B cell (primary cell): Measurements from ENCODE around the gene PTPRM. TPM values are rescaled to one million over a fixed set of nuclear protein-coding genes. Genes with fewer than 3 reads are reported as not detected.

Experiments used
- ATAC-seq: fragments of 200-7000 bp; cut with Tn5 transposase; one replicate; pipeline ENCODE4 v1.10.0; 2021; ENCODE audit warnings: low read depth, mild to moderate bottlenecking, moderate number of reproducible peaks, moderate library complexity
- CTCF ChIA-PET: fragments of 350-600 bp; sonication (Branson Sonifier 250); formaldehyde crosslinking; loops from one replicate; lab custom pipeline; 2021; ENCODE audit warnings: antibody characterized with exemption, inconsistent platforms; lab: Charles Lee
- POLR2A ChIA-PET: fragments of 350-600 bp; sonication (Branson Sonifier 250); formaldehyde crosslinking; loops from one replicate; lab custom pipeline; 2021; ENCODE audit warnings: antibody characterized with exemption; lab: Charles Lee
- DNase-seq: peaks from one replicate; pipeline ENCODE4 v3.0.0; 2013
- H2AFZ ChIP-seq: 2 replicates; pipeline ENCODE4 v1.6.1; 2012; ENCODE audit warnings: mild to moderate bottlenecking, low read depth, low read length; ENCODE audit not compliant: insufficient read depth, poor library complexity, severe bottlenecking
- H3K27ac ChIP-seq, 2 donors: 1 replicate in 1 of 2; 2 replicates in 1 of 2; pipeline ENCODE4 v1.5.1; 2012 to 2013; ENCODE audit warnings: low read length in 2 of 2, mild to moderate bottlenecking in 2 of 2, moderate library complexity in 1 of 2
- H3K27me3 ChIP-seq, 4 experiments: fragments of 200-600 bp in 1 of 4; sonication (generic) in 1 of 4; replicated peaks in 1 of 4; 1 replicate in 2 of 4; 2 replicates in 2 of 4; pipeline versions ENCODE4 v1.6.1 to v1.7.0; 2013 to 2016; ENCODE audit warnings: low read length in 3 of 4, mild to moderate bottlenecking in 2 of 4, mixed read lengths in 1 of 4, moderate library complexity in 1 of 4; ENCODE audit not compliant: insufficient read depth in 4 of 4, control insufficient read depth in 3 of 4; ENCODE audit errors: control extremely low read depth in 1 of 4
- H3K36me3 ChIP-seq, 2 experiments: replicated peaks in 1 of 2; 1 replicate in 1 of 2; 2 replicates in 1 of 2; pipeline versions ENCODE4 v1.6.1 to v1.7.1; 2013; ENCODE audit warnings: low read length in 1 of 2; ENCODE audit not compliant: insufficient read depth in 2 of 2, control insufficient read depth in 1 of 2; ENCODE audit errors: control extremely low read depth in 1 of 2, extremely low read depth in 1 of 2
- H3K4me1 ChIP-seq, 2 donors: fragments of 200-600 bp in 1 of 2; sonication (generic) in 1 of 2; 1 replicate in 1 of 2; 2 replicates in 1 of 2; pipeline versions ENCODE4 v1.5.1 to v1.6.1; 2013 to 2017; ENCODE audit warnings: low read length in 2 of 2; ENCODE audit not compliant: control insufficient read depth in 2 of 2, insufficient read depth in 2 of 2
- H3K4me2 ChIP-seq: replicated peaks from 2 replicates; pipeline ENCODE3; 2012; ENCODE audit warnings: mild to moderate bottlenecking, low read depth, low read length; ENCODE audit not compliant: poor library complexity, severe bottlenecking
- H3K4me3 ChIP-seq, 5 experiments: fragments of 200-600 bp in 1 of 5; sonication (generic) in 1 of 5; 1 replicate in 3 of 5; 2 replicates in 2 of 5; pipeline versions ENCODE4 v1.5.1 to v1.7.0; 2011 to 2016; ENCODE audit warnings: low read length in 4 of 5, mild to moderate bottlenecking in 4 of 5, low read depth in 2 of 5, control low read depth in 1 of 5, moderate library complexity in 1 of 5; ENCODE audit not compliant: insufficient read depth in 1 of 5; ENCODE audit errors: control extremely low read depth in 1 of 5, extremely low read depth in 1 of 5
- H3K79me2 ChIP-seq: fragments of 200-600 bp; sonication (generic); one replicate; pipeline ENCODE4 v1.6.0; 2016; ENCODE audit warnings: low read length; ENCODE audit not compliant: control insufficient read depth, insufficient read depth
- H3K9ac ChIP-seq: fragments of 200-600 bp; sonication (generic); 2 replicates; pipeline ENCODE4 v1.6.1; 2017; ENCODE audit warnings: mild to moderate bottlenecking, low read length, moderate library complexity
- H3K9me3 ChIP-seq, 3 donors: one replicate each; pipeline versions ENCODE4 v1.6.1 to v1.7.1; 2013; ENCODE audit warnings: low read length in 2 of 3; ENCODE audit not compliant: control insufficient read depth in 2 of 3, insufficient read depth in 1 of 3; ENCODE audit errors: control extremely low read depth in 1 of 3
- H4K20me1 ChIP-seq: 2 replicates; pipeline ENCODE4 v1.6.0; 2012; ENCODE audit warnings: mild to moderate bottlenecking, low read length; ENCODE audit not compliant: insufficient read depth, control insufficient read depth, poor library complexity, severe bottlenecking
- H3K27ac Mint-ChIP-seq: one replicate; pipeline ENCODE4 v1.8.0; 2021; ENCODE audit warnings: mixed read lengths
- H3K27me3 Mint-ChIP-seq: one replicate; pipeline ENCODE4 v1.8.0; 2021; ENCODE audit warnings: mixed read lengths
- H3K4me1 Mint-ChIP-seq: one replicate; pipeline ENCODE4 v1.8.0; 2021; ENCODE audit warnings: mixed read lengths
- H3K4me3 Mint-ChIP-seq: one replicate; pipeline ENCODE4 v1.8.0; 2021; ENCODE audit warnings: mixed read lengths
- H3K9me3 Mint-ChIP-seq: one replicate; pipeline ENCODE4 v1.8.0; 2022; ENCODE audit warnings: mixed read lengths; ENCODE audit not compliant: insufficient read depth
- EZH2 ChIP-seq: IDR thresholded peaks from 2 replicates; pipeline ENCODE4 v1.6.1; 2012; ENCODE audit warnings: borderline replicate concordance, low read depth, mild to moderate bottlenecking, moderate library complexity, low read length; ENCODE audit not compliant: insufficient read depth, poor library complexity, severe bottlenecking
- WGBS: methylation state at CpG from one replicate; pipeline ENCODE4 v1.1.5; 2013; ENCODE audit warnings: missing lambda C conversion rate; ENCODE audit not compliant: insufficient coverage; 5-methylcytosine and 5-hydroxymethylcytosine counted together
- intact Hi-C: fragments of 100-400 bp; cut with micrococcal nuclease; formaldehyde crosslinking; loops from one replicate; pipeline ENCODE4 v1.10.0; 2022
- polyA plus RNA-seq: library from polyadenylated mRNA; depleted of rRNA; stranded (reverse); fragments of >200 nt; gene quantifications from 2 replicates; pipeline ENCODE4 v1.2.3, GENCODE V29; 2012
- total RNA-seq, 2 donors: library from RNA; stranded (reverse); fragments of 120-200 nt in 1 of 2; gene quantifications; 1 replicate in 1 of 2; 2 replicates in 1 of 2; pipeline versions ENCODE4 v1.2.3 to v1.2.4, GENCODE V29; 2013 to 2022
- TF ChIP-seq, protein P1 (sequence below): fragments of 200-600 bp; IDR thresholded peaks from one replicate; pipeline ENCODE4 v1.8.0; 2022; ENCODE audit warnings: antibody characterized with exemption, mild to moderate bottlenecking

Gene PTPRM
- total and polyA plus RNA-seq, 2 donors (not counting 1 experiment from before 2014, with no cell fraction given), result 0.20 to 0.89 TPM

DNA sequence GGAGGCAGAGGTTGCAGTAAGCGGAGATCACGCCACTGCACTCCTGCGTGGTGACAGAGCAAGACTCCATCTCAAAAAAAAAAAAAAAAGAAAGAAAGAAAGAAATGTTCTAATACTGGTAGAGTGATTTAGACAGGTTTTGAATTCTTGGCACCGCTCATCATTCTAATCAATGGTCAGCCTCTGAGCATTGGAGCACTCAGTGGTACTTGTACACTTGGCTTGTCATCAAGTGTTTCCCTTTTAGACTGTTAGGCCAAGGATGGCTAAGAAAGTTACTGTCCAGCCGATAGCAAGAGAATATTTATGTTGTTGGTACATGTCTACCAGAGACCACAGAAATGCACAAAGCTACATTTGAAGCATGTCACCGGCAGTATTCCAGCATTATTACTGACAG lies 598.0 kb downstream of the PTPRM start:
- H3K4me3 ChIP-seq, result no peak overlapping the region
- no peak overlapping the region for H3K4me3 Mint-ChIP-seq
- H2AFZ ChIP-seq, result no peak overlapping the region
- CTCF ChIA-PET, result no interaction called here
- ATAC-seq (no peak), DNase-seq (no peak)
- no peaks in the 10 kb centered on the region for H3K9me3 ChIP-seq
- H3K79me2 ChIP-seq, result no peaks in the 10 kb centered on the region
- TF ChIP-seq, protein P1, sequence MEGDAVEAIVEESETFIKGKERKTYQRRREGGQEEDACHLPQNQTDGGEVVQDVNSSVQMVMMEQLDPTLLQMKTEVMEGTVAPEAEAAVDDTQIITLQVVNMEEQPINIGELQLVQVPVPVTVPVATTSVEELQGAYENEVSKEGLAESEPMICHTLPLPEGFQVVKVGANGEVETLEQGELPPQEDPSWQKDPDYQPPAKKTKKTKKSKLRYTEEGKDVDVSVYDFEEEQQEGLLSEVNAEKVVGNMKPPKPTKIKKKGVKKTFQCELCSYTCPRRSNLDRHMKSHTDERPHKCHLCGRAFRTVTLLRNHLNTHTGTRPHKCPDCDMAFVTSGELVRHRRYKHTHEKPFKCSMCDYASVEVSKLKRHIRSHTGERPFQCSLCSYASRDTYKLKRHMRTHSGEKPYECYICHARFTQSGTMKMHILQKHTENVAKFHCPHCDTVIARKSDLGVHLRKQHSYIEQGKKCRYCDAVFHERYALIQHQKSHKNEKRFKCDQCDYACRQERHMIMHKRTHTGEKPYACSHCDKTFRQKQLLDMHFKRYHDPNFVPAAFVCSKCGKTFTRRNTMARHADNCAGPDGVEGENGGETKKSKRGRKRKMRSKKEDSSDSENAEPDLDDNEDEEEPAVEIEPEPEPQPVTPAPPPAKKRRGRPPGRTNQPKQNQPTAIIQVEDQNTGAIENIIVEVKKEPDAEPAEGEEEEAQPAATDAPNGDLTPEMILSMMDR, result no peak
- no peak for TF ChIP-seq EZH2
- no peaks in the 10 kb centered on the region for H3K4me1 ChIP-seq
- intact Hi-C loops, result no loop called here
- POLR2A ChIA-PET, result no interaction called here
- H3K9me3 Mint-ChIP-seq, result no peaks in the 10 kb centered on the region
- H3K4me1 Mint-ChIP-seq, result no peaks in the 10 kb centered on the region
- WGBS, result 93% methylated on average over 3 of the region's 6 CpGs
- no peaks in the 10 kb centered on the region for H3K36me3 ChIP-seq
- no peaks in the 10 kb centered on the region for H3K27me3 ChIP-seq
- no peak overlapping the region for H3K27ac Mint-ChIP-seq
- no peak overlapping the region for H3K4me2 ChIP-seq
- no peaks in the 10 kb centered on the region for H4K20me1 ChIP-seq
- no peak overlapping the region for H3K27ac ChIP-seq
- H3K9ac ChIP-seq, result no peak overlapping the region
- no peaks in the 10 kb centered on the region for H3K27me3 Mint-ChIP-seq

DNA sequence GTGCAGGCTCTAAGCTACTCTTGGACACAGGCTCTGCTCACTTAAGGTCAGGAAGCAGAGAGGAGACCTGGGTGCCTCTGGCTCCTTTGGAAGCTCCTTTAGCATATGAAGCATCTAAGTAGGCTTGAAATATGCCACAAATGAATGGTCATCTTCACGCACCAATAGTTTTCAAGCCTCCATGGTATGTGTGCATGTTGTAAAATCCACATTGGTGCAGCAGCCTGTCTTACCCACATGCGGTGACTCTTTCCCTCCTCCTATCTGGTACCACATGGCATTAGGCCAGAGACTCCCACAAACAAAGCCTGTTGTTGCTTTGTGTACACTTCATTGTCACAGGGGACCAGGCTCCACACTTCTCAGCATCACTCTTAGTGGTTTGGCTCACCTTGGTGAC lies 599.9 kb downstream of the PTPRM start:
- H4K20me1 ChIP-seq, result no peaks in the 10 kb centered on the region
- no peaks in the 10 kb centered on the region for H3K79me2 ChIP-seq
- no peaks in the 10 kb centered on the region for H3K36me3 ChIP-seq
- H3K9ac ChIP-seq, result no peak overlapping the region
- ChIA-PET POLR2A (no interaction called here), CTCF (no interaction called here)
- intact Hi-C loops, result no loop called here
- 100% methylated on average over 1 of the region's 2 CpGs for WGBS
- no peak overlapping the region for H3K4me2 ChIP-seq
- H3K4me1 Mint-ChIP-seq, result no peaks in the 10 kb centered on the region
- no peak for ATAC-seq
- no peak overlapping the region for H3K4me3 Mint-ChIP-seq
- no peaks in the 10 kb centered on the region for H3K4me1 ChIP-seq
- DNase-seq, result no peak
- H3K27ac Mint-ChIP-seq, result no peak overlapping the region
- no peaks in the 10 kb centered on the region for H3K9me3 Mint-ChIP-seq
- H3K27ac ChIP-seq, result no peak overlapping the region
- TF ChIP-seq, protein P1, result no peak
- no peak for TF ChIP-seq EZH2
- H3K27me3 ChIP-seq, result no peaks in the 10 kb centered on the region
- no peaks in the 10 kb centered on the region for H3K9me3 ChIP-seq
- H3K27me3 Mint-ChIP-seq, result no peaks in the 10 kb centered on the region
- no peak overlapping the region for H3K4me3 ChIP-seq
- H2AFZ ChIP-seq, result no peak overlapping the region
